Retinal pigment epithelial cell (primary cell): Measurements from ENCODE around the gene GLS2.
"Not testable (repeated sequence)": the region's sequence is repeated elsewhere in the genome, so short reads cannot be mapped to it uniquely, and the experiment has no call there.

Experiments
- DNase-seq: peaks from one replicate; pipeline ENCODE4 v3.0.0-alpha.2; 2010; ENCODE audit warnings: low read depth
- H3K4me3 ChIP-seq: 2 replicates; pipeline ENCODE4 v1.5.1; 2011; ENCODE audit warnings: mild to moderate bottlenecking, low read length, control low read depth, moderate library complexity
- CTCF ChIP-seq: conservative IDR thresholded peaks from 2 replicates; pipeline ENCODE4 v1.5.1; 2011; ENCODE audit warnings: low read depth, low read length, control low read depth, inconsistent platforms

GLS2 gene

DNA sequence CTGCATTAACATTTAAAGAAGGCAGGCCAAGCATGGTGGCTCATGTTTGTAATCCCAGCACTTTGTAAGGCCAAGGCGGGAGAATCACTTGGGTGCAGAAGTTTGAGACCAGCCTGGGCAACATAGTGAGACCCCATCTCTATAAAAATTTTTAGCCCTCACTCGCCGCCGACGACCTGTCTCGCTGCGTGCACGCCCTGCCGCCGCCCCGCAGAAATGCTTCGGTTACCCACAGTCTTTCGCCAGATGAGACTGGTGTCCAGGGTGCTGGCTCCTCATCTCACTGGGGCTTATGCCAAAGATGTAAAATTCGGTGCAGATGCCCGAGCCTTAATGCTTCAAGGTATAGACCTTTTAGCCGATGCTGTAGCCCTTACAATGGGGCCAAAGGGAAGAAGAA, 22.8 kb upstream of the GLS2 start:
- no peak for DNase-seq
- no peak for TF ChIP-seq CTCF
- no peak overlapping the region for H3K4me3 ChIP-seq

DNA sequence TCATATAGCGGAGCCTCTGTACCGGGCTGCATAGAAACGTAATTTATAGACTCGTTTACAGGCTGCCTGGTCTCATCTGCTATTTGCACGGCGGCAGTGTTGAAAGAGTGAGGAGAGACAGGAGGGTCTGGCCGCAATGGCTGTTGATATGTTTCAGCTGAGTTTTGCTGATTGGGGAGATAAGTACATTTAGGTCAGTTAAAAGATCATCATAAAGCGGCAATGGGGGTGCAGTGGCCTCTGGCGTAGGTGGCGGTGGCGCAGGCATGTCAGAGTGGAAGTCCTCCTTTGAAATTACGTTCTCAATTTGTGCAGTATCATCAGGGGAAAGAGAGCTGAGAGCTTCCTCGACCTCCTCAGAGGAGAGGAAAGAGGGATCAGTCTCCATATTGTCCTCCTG, 11.9 kb upstream of the GLS2 start:
- DNase-seq, H3K4me3 ChIP-seq: not testable (repeated sequence)

DNA sequence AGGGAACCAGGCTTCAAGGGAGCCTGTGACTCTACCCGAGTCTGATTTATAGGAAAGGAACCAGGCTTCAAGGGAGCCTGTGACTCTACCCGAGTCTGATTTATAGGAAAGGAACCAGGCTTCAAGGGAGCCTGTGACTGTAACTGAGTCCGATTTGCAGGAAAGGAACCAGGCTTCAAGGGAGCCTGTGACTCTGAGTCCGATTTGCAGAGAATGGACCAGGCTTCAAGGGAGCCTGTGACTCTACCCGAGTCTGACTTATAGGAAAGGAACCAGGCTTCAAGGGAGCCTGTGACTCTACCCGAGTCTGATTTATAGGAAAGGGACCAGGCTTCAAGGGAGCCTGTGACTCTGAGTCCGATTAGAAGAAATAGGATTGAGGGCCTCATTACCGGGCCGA, 11.5 kb upstream of the GLS2 start:
- not testable (repeated sequence) for DNase-seq, H3K4me3 ChIP-seq

- not testable (repeated sequence) for H3K4me3 ChIP-seq, DNase-seq
Observed at GRCh38 chr12:56498126-56498902, 10.4 kb upstream of the GLS2 start.

DNA sequence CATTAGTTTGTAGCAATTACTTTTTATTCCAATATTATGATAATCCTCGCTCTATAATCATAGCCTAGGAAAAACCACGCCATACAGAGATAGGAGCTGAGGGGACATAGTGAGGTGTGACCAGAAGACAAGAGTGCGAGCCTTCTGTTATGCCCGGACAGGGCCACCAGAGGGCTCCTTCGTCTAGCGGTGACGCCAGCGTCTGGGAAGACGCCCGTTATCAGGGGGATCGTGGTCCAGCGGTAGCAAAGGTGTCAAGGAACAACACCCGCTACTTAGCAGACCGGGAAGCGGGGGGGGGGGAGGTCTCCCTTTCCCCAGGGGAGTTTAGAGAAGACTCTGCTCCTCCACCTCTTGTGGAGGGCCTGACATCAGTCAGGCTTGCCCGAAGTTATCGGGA, 8.7 kb upstream of the GLS2 start:
- not testable (repeated sequence) for H3K4me3 ChIP-seq, DNase-seq
- TF ChIP-seq CTCF = peak; percentile 45

- not testable (repeated sequence) for DNase-seq, H3K4me3 ChIP-seq
Observed at GRCh38 chr12:56494481-56494880, 6.5 kb upstream of the GLS2 start.

DNA sequence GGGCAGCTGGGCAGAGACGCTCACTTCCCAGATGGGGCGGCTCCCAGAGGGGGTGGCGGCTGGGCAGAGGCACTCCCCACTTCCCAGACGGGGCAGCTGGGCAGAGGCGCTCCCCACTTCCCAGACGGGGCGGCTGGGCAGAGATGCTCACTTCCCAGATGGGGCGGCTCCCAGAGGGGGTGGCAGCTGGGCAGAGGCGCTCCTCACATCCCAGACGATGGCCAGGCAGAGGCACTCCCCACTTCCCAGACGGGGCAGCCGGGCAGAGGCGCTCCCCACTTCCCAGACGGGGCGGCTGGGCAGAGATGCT, 6.1 kb upstream of the GLS2 start:
- not testable (repeated sequence) for DNase-seq, H3K4me3 ChIP-seq

GRCh38 chr12:56493409-56494105, 5.6 kb upstream of the GLS2 start:
- not testable (repeated sequence) for H3K4me3 ChIP-seq, DNase-seq

DNA sequence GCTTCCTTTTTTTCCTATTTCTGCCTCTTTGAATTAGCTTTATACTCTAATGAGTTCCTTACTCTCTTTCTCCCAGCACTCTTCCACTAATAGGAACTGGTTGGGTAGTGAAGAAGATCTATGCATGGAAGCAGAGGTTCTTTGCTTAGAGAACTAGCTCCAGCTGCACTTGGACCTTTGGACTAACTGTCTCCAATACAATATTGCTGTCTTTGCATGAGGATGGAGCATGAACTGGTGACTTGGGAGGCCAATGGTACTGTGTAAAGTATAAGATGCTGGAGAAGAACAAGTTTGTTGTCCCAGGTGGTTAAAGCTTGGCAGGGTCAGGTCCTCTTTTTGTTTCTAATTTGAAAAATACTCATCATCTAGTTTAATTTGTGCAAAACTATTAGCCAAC, 2.4 kb upstream of the GLS2 start:
- no peak for DNase-seq
- no peak for TF ChIP-seq CTCF
- no peak overlapping the region for H3K4me3 ChIP-seq

DNA sequence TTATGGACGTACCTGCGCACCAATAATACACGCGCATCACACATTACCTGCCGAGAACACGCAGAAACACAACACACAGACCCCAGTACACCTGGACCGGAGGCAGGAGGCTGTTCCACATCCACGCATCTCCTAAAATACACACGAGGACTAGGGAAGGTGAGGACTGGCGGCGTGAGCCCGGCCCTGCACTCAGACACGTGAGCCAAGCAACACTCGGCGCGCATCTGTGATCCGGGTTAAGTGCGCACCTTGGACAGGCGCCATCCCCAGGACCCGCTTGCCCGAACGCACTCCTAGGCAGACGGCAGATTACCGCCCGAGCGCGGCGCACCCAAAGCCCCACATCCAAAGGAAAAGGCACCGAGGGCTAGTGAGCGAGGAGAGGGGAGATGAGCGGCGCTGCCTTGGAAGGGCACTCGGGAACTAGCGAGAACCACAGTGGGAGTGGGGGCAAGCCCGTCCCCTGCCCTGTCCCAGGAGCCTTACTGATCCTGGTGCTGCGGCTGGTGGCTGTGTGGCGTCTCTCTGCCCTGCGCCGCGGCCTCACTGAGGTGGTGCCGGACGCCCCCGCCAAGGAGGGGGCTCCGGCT, 417 bp downstream of the GLS2 start:
- no peak for DNase-seq
- peak overlapping the region; percentile 58 for H3K4me3 ChIP-seq
- TF ChIP-seq CTCF = no peak
